A549 (cell line): Measurements from ENCODE around the gene TMED6. TPM values are rescaled to one million over a fixed set of nuclear protein-coding genes. Genes with fewer than 3 reads are reported as not detected.

Experiments
- ATAC-seq, 2 experiments: fragments of 200-7000 bp in 1 of 2; fragments of >200 bp in 1 of 2; cut with Nextera tagmentation in 1 of 2; cut with Tn5 transposase in 1 of 2; 3 replicates each; pipeline versions ENCODE4 v1.8.0 to v1.9.1; 2018 to 2020; ENCODE audit warnings: mild to moderate bottlenecking in 1 of 2, moderate library complexity in 1 of 2
- CTCF ChIA-PET: fragments of 300-600 bp; sonication (Branson Sonifier 250); formaldehyde crosslinking; extraction: SDS; loops from one replicate; lab custom pipeline; 2021; ENCODE audit warnings: antibody characterized with exemption, inconsistent platforms; lab: Yijun Ruan, JAX
- POLR2A ChIA-PET: fragments of 350-600 bp; formaldehyde crosslinking; extraction: SDS; loops from one replicate; lab custom pipeline; 2021; ENCODE audit warnings: antibody characterized with exemption, inconsistent platforms; lab: Yijun Ruan, JAX
- DNase-seq, 2 experiments: peaks; one replicate each; pipeline versions ENCODE4 v3.0.0 to v3.0.0-alpha.2; 2011 to 2016; ENCODE audit warnings: low read depth in 1 of 2, low spot score in 1 of 2
- FAIRE-seq: peaks from 2 replicates; lab custom pipeline; 2011; peaks lifted over from hg19 to GRCh38; lab: Jason Lieb, UNC
- H3K27ac ChIP-seq, 2 experiments: fragments of >200 bp; sonication (Bioruptor Twin); formaldehyde crosslinking; 3 replicates each; pipeline ENCODE4 v1.5.1; 2016 to 2017
- H3K4me1 ChIP-seq: fragments of >200 bp; sonication (Bioruptor Twin); formaldehyde crosslinking; 3 replicates; pipeline ENCODE4 v1.6.1; 2016
- H3K4me2 ChIP-seq: fragments of >200 bp; sonication (Bioruptor Twin); formaldehyde crosslinking; 3 replicates; pipeline ENCODE4 v1.6.1; 2016
- H3K4me3 ChIP-seq: fragments of >200 bp; sonication (Bioruptor Twin); formaldehyde crosslinking; 3 replicates; pipeline ENCODE4 v1.5.1; 2016
- H3K9me3 ChIP-seq: fragments of >200 bp; sonication (Bioruptor Twin); formaldehyde crosslinking; 3 replicates; pipeline ENCODE4 v1.6.1; 2016
- CHD4 ChIP-seq: fragments of 200-600 bp; sonication (generic); IDR thresholded peaks from 2 replicates; pipeline ENCODE4 v1.6.1; 2016; ENCODE audit warnings: antibody characterized with exemption, mild to moderate bottlenecking, borderline replicate concordance
- EP300 ChIP-seq, 2 experiments: fragments of >200 bp; sonication (Bioruptor Twin); formaldehyde crosslinking; IDR thresholded peaks; 2 replicates in 1 of 2; 3 replicates in 1 of 2; pipeline ENCODE4 v1.6.1; 2016 to 2017
- FOSB ChIP-seq: fragments of 250-450 bp; sonication (Bioruptor Pico); IDR thresholded peaks from 2 replicates; pipeline ENCODE4 v1.5.0; 2020; ENCODE audit warnings: mild to moderate bottlenecking, moderate library complexity
- HOXB5 ChIP-seq: fragments of 250-450 bp; sonication (Bioruptor Pico); IDR thresholded peaks from 2 replicates; pipeline ENCODE4 v1.5.0; 2020; ENCODE audit warnings: mild to moderate bottlenecking, moderate library complexity
- KDM1A ChIP-seq: fragments of 200-600 bp; sonication (generic); IDR thresholded peaks from 2 replicates; pipeline ENCODE4 v1.6.1; 2016; ENCODE audit warnings: low read depth, mild to moderate bottlenecking
- MAZ ChIP-seq: fragments of 150-350 bp; IDR thresholded peaks from 2 replicates; pipeline ENCODE4 v1.6.1; 2014; ENCODE audit warnings: antibody characterized with exemption, low read depth, low read length, borderline replicate concordance
- MYC ChIP-seq: IDR thresholded peaks from 2 replicates; pipeline ENCODE4 v1.6.1; 2012; ENCODE audit warnings: mild to moderate bottlenecking, inconsistent platforms, low read length, improper control_type of control experiment, borderline replicate concordance
- NR3C1 ChIP-seq: fragments of >200 bp; sonication (Bioruptor Twin); formaldehyde crosslinking; IDR thresholded peaks from 3 replicates; pipeline ENCODE4 v1.6.1; 2017
- POLR2AphosphoS2 ChIP-seq: conservative IDR thresholded peaks from 2 replicates; pipeline ENCODE4 v1.6.1; 2012; ENCODE audit warnings: low read length, improper control_type of control experiment, inconsistent platforms
- RCOR1 ChIP-seq: fragments of 150-350 bp; IDR thresholded peaks from 2 replicates; pipeline ENCODE4 v1.6.1; 2014; ENCODE audit warnings: antibody characterized with exemption, low read length, low read depth
- RNF2 ChIP-seq: fragments of 200-600 bp; sonication (generic); IDR thresholded peaks from 2 replicates; pipeline ENCODE4 v1.6.1; 2016; ENCODE audit warnings: low read depth, mild to moderate bottlenecking, antibody characterized with exemption, moderate library complexity, borderline replicate concordance
- SMC3 ChIP-seq: fragments of >200 bp; sonication (Bioruptor Twin); formaldehyde crosslinking; IDR thresholded peaks from 3 replicates; pipeline ENCODE4 v1.6.1; 2018; ENCODE audit warnings: inconsistent platforms
- TP53 ChIP-seq: fragments of 250-450 bp; sonication (Bioruptor Pico); IDR thresholded peaks from 2 replicates; pipeline ENCODE4 v1.5.0; 2021; ENCODE audit warnings: mild to moderate bottlenecking, moderate library complexity
- ZSCAN20 ChIP-seq: fragments of 250-450 bp; sonication (Bioruptor Pico); IDR thresholded peaks from 2 replicates; pipeline ENCODE4 v1.8.0; 2022; ENCODE audit warnings: mild to moderate bottlenecking, moderate library complexity
- WGBS: methylation state at CpG from one replicate; pipeline ENCODE4 v1.1.6; 2017; ENCODE audit errors: missing lambda C conversion rate; 5-methylcytosine and 5-hydroxymethylcytosine counted together
- polyA plus RNA-seq, 4 experiments: library from polyadenylated mRNA; depleted of rRNA in 3 of 4; stranded (reverse); fragments of >200 nt; fragmentation: RNase III in 1 of 4; extraction: RNeasy Plus Mini Kit Qiagen cat#74134 plus additional on column Dnase treatment in 1 of 4; gene quantifications; 2 replicates in 3 of 4; 3 replicates in 1 of 4; pipeline ENCODE4 v1.2.3, GENCODE V29; 2011 to 2017
- TF ChIP-seq, protein P1 (sequence below): fragments of >200 bp; sonication (Bioruptor Twin); formaldehyde crosslinking; IDR thresholded peaks from 3 replicates; pipeline ENCODE4 v1.5.1; 2016
- TF ChIP-seq, protein P2 (sequence below): fragments of >200 bp; sonication (Bioruptor Twin); formaldehyde crosslinking; IDR thresholded peaks from 3 replicates; pipeline ENCODE4 v1.6.1; 2016
- TF ChIP-seq, protein P3 (sequence below): IDR thresholded peaks from 2 replicates; pipeline ENCODE4 v1.6.1; 2012

The TMED6 gene
- polyA plus RNA-seq, 2 of the 4 experiments (the other 2 are of a cell fraction) = 0.19 TPM; not detected in 1

DNA sequence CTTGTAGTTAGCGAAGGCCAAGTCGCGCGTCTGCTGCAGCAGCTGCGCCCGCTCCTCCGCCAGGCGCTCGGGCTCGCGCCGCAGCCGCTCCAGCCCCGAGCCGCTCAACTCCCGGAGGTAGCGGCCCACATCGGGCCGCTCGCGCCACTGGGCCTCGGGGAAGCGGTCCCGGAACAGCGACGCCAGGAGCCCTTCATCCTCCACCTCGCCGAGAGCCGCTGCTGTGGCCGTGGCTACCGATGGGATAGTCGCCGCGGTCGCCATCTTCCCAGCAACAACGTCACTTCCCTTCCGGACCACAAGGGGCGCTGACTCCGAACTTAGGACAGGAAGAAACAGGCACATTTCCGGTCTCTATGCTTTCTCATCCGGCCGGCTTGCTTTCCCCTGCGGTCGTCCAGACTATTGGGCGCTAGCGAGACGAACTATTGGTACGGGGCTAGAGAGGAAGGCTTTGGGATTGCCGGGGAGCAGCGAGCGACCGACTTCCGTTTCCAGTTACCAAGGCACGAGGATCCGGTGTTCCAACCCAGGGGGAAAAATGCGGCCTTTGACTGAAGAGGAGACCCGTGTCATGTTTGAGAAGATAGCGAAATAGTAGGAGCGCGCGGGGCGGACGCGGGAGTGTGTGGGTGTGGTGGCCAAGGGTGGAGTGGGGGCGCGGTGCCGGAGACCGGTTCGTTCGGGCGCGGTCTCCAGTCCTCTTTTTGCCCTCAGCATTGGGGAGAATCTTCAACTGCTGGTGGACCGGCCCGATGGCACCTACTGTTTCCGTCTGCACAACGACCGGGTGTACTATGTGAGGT lies 12.1 kb downstream of the TMED6 start, which contains the start of the genes COG8 and NIP7 (continued):
- TF ChIP-seq, protein P1, sequence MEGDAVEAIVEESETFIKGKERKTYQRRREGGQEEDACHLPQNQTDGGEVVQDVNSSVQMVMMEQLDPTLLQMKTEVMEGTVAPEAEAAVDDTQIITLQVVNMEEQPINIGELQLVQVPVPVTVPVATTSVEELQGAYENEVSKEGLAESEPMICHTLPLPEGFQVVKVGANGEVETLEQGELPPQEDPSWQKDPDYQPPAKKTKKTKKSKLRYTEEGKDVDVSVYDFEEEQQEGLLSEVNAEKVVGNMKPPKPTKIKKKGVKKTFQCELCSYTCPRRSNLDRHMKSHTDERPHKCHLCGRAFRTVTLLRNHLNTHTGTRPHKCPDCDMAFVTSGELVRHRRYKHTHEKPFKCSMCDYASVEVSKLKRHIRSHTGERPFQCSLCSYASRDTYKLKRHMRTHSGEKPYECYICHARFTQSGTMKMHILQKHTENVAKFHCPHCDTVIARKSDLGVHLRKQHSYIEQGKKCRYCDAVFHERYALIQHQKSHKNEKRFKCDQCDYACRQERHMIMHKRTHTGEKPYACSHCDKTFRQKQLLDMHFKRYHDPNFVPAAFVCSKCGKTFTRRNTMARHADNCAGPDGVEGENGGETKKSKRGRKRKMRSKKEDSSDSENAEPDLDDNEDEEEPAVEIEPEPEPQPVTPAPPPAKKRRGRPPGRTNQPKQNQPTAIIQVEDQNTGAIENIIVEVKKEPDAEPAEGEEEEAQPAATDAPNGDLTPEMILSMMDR = peak; percentile 66
- TF ChIP-seq KDM1A (no peak), POLR2AphosphoS2 (no peak), MYC (peak; percentile 53; the same call in 1 of the 2 replicates), FOSB (CRISPR knock-in tag) (no peak), SMC3 (no peak), NR3C1 (no peak), HOXB5 (CRISPR knock-in tag) (no peak), EP300 (IDR thresholded peaks at IDR 0.05) (peak in 1 of 2 experiments; percentile 17; a peak in 1 of 5 replicates), ZSCAN20 (CRISPR knock-in tag) (no peak), CHD4 (no peak), TP53 (CRISPR knock-in tag) (no peak), RCOR1 (no peak), RNF2 (no peak)
- TF ChIP-seq, protein P2, sequence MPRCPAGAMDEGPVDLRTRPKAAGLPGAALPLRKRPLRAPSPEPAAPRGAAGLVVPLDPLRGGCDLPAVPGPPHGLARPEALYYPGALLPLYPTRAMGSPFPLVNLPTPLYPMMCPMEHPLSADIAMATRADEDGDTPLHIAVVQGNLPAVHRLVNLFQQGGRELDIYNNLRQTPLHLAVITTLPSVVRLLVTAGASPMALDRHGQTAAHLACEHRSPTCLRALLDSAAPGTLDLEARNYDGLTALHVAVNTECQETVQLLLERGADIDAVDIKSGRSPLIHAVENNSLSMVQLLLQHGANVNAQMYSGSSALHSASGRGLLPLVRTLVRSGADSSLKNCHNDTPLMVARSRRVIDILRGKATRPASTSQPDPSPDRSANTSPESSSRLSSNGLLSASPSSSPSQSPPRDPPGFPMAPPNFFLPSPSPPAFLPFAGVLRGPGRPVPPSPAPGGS = peak; percentile 60; the same call in 1 of the 3 replicates
- TF ChIP-seq, protein P3, sequence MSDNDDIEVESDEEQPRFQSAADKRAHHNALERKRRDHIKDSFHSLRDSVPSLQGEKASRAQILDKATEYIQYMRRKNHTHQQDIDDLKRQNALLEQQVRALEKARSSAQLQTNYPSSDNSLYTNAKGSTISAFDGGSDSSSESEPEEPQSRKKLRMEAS = peak; percentile 97
- TF ChIP-seq, all 56 proteins: peak for 13

DNA sequence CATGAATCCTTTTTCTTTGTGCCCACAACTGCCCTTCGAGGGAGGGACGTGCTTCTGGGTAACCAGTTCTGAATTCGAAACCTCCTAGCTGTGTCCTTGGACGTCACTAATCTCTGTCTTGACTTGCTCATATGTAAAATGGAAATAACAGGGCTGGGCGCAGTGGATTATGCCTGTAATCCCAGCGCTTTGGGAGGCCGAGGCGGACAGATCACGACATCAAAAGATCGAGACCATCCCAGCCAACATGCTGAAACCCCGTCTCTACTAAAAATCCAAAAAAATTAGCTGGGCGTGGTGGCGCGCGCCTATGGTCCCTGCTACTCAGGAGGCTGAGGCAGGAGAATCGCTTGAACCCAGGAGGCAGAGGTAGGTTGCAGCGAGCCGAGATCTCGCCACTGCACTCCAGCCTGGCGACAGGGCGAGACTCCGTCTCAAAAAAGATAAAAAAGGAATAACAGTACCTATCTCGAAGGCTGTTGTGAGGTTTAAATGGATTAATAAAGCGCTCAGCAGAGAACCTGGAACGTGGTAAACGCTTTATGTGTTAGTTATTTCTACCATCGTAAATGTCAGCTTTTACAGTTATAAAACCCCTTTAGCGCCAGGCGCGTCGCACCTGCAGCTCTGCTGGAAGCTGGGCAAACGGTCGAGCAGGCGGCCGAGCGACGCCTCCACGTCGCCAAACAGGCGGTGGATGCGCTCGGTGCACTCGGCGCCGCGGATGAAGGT lies 12.9 kb downstream of the TMED6 start:
- DNase-seq (no peak), FAIRE-seq (no peak), ATAC-seq (no peak; a peak in 1 of 6 replicates)
- 26% methylated on average over 46 of the region's 46 CpGs for WGBS
- Histone ChIP-seq H3K4me2 (peak overlapping the region; percentile 91), H3K4me3 (peak overlapping the region; percentile 74), H3K9me3 (no peaks in the 10 kb centered on the region), H3K27ac (peak overlapping the region; percentile 85 to 94), H3K4me1 (peaks cover 19% of the 10 kb centered on the region; the same call in 2 of the 3 replicates)
- ChIA-PET CTCF (interaction anchor here (0.6 to 5.0 kb wide), 8 partner anchors 9 to 396 kb away, joined by 3 to 44 read pairs (median 4); partner anchors contain the start of gene PDF), POLR2A (interaction anchor here (0.6 kb wide), 1 partner anchor 158 kb away, joined by 3 read pairs; no protein-coding TSS in a partner anchor)
- TF ChIP-seq, protein P1 = no peak
- TF ChIP-seq MAZ = no peak
